Non-pigmented ciliary epithelial cell (primary cell): ENCODE data around the gene DEFB114.
"Not testable (repeated sequence)": the region's sequence is repeated elsewhere in the genome, so short reads cannot be mapped to it uniquely, and the experiment has no call there.

Source experiments
- DNase-seq: peaks from one replicate; pipeline ENCODE4 v3.0.0-alpha.2; 2010; ENCODE audit warnings: low read depth

The DEFB114 gene

GRCh38 chr6:49964064-49964463 is at the start of gene DEFB114:
Gene DEFB114, minus strand, starts transcription at chr6:49964164. Its CDS starts 59 bp downstream, at chr6:49964105.
- DNase-seq = no peak

- peak; percentile 2 for DNase-seq
These were observed 43.9 kb upstream of the DEFB114 start for GRCh38 chr6:50007819-50008218.

GRCh38 chr6:50003139-50003538 is 39.2 kb upstream of the DEFB114 start:
- DNase-seq = no peak

GRCh38 chr6:49995278-49995677 is 31.3 kb upstream of the DEFB114 start:
- no peak for DNase-seq

GRCh38 chr6:49988900-49989299 is 24.9 kb upstream of the DEFB114 start:
- DNase-seq = no peak

GRCh38 chr6:49987749-49988148 is 23.8 kb upstream of the DEFB114 start:
- DNase-seq = no peak

GRCh38 chr6:49986551-49986950 is 22.6 kb upstream of the DEFB114 start:
- DNase-seq = no peak

- DNase-seq = no peak
These were observed 18.1 kb upstream of the DEFB114 start for GRCh38 chr6:49982046-49982445.

- no peak for DNase-seq
These were observed 16.9 kb upstream of the DEFB114 start for GRCh38 chr6:49980898-49981297.

GRCh38 chr6:49979584-49979983 is 15.6 kb upstream of the DEFB114 start:
- DNase-seq = no peak

- DNase-seq = no peak
These were observed 14.6 kb upstream of the DEFB114 start for GRCh38 chr6:49978332-49979226.

- DNase-seq = no peak
These were observed 5.6 kb upstream of the DEFB114 start, which contains the start of gene DEFB113 for GRCh38 chr6:49969605-49970004. Gene DEFB113, minus strand, starts transcription at chr6:49969625. Its CDS starts 0 bp downstream, at chr6:49969625.

GRCh38 chr6:49966823-49967222 is 2.9 kb upstream of the DEFB114 start:
- DNase-seq = no peak

- no peak for DNase-seq
These were observed 2.4 kb upstream of the DEFB114 start for GRCh38 chr6:49966334-49966733.

GRCh38 chr6:49958180-49958579 is 5.8 kb downstream of the DEFB114 start:
- no peak for DNase-seq

- DNase-seq = no peak
These were observed 8.1 kb downstream of the DEFB114 start for GRCh38 chr6:49955847-49956246.

GRCh38 chr6:49951926-49952325 is 12.0 kb downstream of the DEFB114 start:
- no peak for DNase-seq

- no peak for DNase-seq
These were observed 13.6 kb downstream of the DEFB114 start for GRCh38 chr6:49950415-49950751.

GRCh38 chr6:49949062-49949461 is 14.9 kb downstream of the DEFB114 start:
- no peak for DNase-seq

- no peak for DNase-seq
These were observed 17.1 kb downstream of the DEFB114 start for GRCh38 chr6:49946835-49947234.

- not testable (repeated sequence) for DNase-seq
These were observed 19.9 kb downstream of the DEFB114 start for GRCh38 chr6:49944068-49944467.

- DNase-seq = no peak
These were observed 23.9 kb downstream of the DEFB114 start for GRCh38 chr6:49939993-49940498.

GRCh38 chr6:49937811-49938210 is 26.2 kb downstream of the DEFB114 start:
- no peak for DNase-seq

GRCh38 chr6:49937017-49937416 is 26.9 kb downstream of the DEFB114 start:
- no peak for DNase-seq
